HG03565 (cell line): Measurements from ENCODE around the gene CBX3.
"Not testable (repeated sequence)": the region's sequence is repeated elsewhere in the genome, so short reads cannot be mapped to it uniquely, and the experiment has no call there.

ENCODE experiments used
- ATAC-seq: cut with Tn5 transposase; IDR thresholded peaks from one replicate; pipeline ENCODE4 v1.9.1; 2021; ENCODE audit warnings: mild to moderate bottlenecking, moderate library complexity; ENCODE audit not compliant: unreplicated experiment

The CBX3 gene

DNA sequence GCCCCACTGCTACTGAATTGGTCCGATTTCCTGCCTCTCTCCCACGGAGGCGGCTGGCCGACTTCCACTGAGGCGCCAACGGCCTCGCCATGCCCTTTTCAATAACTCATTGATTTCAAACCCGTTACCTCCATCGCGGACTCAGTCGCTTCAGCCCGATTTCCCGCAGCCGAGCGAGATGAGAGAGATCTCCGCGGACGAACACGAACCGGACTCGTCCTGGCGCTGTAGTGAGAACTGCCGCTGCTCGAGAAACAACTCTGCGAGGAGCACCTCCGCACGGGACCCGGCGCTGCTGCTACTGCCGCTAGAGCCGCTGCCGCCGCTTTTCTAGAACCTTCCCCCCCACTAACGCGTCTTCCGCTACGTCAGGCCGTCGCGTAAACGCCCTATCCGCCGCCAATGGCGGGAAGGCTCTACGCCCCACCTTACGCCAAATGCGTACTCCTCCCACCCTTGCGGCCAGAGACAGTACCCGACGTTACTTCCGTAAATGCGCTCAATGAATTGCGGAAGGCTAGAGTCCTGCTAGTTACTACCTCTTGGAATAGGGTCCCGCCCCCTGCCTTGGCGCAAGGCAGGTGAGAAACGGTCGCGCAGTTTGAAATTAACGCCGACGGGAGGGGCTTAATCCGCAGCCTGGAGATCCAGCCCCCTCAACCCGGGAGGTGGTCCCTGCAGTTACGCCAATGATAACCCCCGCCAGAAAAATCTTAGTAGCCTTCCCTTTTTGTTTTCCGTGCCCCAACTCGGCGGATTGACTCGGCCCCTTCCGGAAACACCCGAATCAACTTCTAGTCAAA lies 900 bp upstream of the CBX3 start, which contains the start of gene HNRNPA2B1:
HNRNPA2B1 (minus strand) TSS at position 303 of the 803 bp plus-strand sequence; CDS start at position 134, 169 bp downstream.
- peak; percentile 67 for ATAC-seq

GRCh38 chr7:26202019-26202990 lies 760 bp downstream of the CBX3 start:
- peak; percentile 4 for ATAC-seq

GRCh38 chr7:26203016-26203415 lies 1.5 kb downstream of the CBX3 start:
- ATAC-seq, result no peak

DNA sequence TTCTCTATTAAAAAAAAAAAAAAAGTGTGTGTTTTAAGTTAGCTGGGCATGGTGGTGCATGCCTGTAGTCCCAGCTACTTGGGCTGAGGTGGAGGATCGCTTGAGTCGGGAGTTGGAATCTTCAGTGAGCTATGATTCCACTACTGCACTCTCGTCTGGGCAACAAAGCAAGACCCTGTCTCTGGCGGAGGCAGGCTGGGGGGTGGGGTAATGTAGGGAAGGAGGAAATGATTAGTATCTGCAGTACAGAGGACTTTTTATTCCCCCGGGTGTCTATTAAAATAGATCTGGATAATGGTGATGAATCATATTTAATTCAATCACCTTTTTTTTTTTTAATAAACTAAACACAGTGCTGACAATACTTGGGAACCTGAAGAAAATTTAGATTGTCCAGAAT lies 6.5 kb downstream of the CBX3 start:
- ATAC-seq, result no peak

- no peak for ATAC-seq
These were observed 11.6 kb downstream of the CBX3 start for GRCh38 chr7:26212921-26213718.

DNA sequence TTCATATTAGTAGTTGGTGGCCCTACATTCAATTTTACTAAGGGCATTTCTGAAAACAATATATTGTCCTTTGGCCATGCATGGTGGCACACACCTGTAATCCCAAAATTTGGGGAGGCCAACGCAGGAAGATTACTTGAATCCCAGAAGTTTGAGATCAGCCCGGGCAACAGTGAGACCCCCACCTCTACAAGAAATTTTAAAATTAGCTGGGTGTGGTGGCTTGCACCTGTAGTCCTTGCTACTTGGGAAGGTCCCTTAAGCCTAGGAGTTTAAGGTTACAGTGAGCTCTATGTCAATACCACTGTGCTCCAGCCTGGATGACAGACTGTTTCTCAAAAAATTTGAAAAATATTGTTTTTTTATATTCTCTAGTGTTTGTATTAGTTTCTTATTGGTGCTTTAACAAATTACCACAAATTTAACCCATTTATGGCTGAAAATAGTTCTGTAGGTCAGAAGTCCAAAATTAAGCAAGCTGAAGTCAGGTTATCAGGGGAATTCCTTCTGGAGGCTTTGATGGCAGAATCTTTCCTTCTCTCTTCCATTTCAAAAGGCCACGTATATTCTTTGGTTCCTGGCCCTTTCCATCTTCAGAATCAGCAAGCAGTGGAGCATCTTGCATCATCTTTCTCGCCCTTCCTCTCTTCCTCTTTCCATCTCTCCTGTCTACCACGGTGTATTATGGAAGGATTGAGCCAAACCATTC lies 12.4 kb downstream of the CBX3 start:
- no peak for ATAC-seq

DNA sequence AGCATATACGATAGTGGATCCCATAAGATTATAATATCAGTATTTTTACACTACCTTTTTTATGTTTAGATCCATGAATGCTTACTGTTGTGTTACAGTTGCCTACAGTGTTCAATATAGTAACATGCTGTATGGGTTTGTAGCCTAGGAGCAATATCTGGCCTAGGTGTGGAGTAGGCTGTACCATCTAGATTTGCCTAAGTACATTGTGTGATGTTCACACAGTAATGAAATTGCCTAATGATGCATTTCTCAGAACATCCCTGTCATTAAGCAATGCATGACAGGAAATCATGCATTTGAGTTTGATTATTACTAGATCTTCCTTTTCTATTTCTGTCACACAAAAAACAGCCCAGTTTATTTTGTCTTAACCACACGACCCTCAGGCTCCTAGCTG lies 14.5 kb downstream of the CBX3 start:
- ATAC-seq, result no peak

- no peak for ATAC-seq
These were observed 22.8 kb downstream of the CBX3 start for GRCh38 chr7:26224359-26224758.

DNA sequence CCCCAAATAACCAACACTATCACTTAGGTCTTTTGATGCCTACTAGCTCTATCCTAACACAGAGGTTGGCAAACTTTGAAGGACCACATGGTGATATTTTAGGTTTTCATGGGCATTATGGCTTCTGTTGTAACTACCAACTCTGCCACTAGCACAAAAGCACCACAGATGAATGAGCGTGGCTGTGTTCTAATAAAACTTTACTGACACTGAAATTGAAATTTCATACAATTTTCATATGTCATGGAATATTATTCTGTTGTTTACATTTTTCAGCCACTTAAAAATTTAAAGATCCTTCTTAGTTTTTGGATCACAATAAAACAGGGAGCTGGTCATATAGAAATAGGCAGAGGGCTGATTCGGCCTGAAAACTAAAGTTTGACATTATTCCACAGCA lies 26.4 kb downstream of the CBX3 start:
- no peak for ATAC-seq

DNA sequence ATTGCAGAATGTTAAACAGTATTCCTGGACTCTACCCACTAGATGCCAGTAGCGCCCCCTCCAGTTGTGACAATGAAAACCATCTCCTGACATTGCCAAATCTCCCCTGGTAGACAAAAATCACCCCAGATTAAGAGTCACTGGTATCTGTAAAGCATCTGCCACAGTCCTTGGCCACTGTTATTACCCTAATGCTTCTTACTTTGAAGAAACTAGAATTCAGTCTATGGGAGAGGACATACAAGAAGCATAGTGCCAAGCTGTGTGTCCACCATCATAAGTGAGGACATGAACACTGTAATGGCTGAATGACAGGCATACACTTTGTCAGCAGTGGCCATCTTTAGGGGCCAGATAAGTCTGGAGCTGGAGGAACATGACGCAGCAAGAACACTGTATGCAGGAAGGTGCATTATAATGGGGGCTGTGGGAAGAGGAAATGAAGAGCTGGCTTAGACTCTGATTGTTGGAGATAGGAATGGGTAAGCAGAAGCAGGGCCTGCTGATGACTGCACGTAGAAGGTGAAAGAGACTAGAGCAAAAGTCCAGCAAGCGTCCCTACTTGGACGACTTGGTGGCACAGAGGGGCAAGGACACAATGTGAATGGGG lies 32.5 kb downstream of the CBX3 start:
- no peak for ATAC-seq

DNA sequence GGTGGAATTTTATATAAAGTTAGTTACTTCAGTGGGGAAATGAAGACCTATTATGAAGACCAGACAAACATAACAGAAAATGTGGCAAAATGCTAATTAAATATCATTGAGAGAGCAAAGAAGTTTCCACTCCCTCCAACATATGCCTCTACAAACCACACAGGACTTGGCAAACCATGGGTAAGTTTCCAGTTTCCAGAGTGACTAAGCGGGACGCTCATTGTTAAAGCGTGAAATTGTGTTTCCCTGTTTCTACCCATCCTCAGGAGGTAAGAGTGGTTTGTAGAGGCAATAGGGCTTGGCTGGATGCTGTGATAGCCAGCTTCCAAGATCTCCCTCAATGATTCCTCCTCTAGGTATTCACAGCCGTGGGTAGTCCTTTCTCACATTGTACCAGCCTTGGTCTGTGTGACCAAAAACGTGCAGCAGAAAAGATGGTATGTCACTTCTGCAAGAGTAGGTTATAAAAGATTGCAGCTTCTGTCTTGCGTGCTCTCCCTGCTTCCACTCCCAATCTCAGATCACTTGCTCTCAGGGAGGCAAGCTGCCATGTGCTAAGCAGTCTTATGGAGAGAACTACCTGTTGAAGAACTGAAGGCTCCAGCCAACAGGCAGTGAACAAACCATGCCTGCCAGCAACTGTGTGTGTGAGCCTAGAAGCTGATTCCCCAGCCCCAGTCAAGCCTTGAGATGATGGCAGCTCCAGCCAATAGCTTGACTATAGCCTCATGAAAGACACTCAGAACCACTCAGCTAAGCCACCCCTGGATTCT lies 35.7 kb downstream of the CBX3 start:
- ATAC-seq, result no peak

DNA sequence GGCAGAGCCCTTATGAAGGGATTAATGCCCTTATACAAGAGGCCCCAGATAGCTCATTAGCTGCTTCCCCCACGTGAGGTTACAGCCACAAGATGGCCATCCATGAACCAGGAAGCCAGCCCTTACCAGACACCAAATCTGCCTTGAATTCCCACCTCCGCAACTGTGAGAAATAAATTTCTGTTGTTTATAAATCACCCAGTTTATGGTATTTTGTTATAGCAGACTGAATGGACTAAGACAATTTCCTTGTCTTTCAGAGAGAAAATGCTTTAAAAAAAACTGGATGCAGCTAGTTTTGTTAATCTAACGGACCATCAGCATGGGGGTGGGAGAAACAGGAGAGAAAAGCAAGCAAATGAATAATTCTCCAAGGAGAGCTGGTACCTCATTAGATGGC lies 36.5 kb downstream of the CBX3 start:
- no peak for ATAC-seq

GRCh38 chr7:26245150-26245549 lies 43.6 kb downstream of the CBX3 start:
- ATAC-seq, result no peak

DNA sequence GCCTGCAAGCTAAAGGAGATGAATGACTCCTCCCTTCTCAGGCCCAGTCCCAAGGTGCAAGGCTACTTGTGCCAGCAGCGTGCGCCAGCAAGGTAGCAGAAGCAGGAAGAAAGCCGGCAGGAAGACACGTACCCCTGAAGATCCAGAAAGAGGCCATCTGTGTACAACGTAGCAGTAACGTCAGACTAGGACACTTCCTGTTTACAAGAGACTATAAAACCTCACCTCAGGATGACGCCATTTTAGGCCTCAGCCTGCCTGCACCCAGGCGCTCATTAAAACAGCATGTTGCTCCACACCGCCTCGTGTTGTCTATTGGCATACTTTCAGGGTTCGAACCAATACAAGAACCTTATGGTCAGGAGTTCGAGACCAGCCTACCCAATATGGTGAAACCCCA lies 48.7 kb downstream of the CBX3 start:
- no peak for ATAC-seq

- not testable (repeated sequence) for ATAC-seq
These were observed 60.3 kb downstream of the CBX3 start for GRCh38 chr7:26261866-26262265.
